ENCODE measurements around the gene MAGEA11.
"Not testable (repeated sequence)": the region's sequence is repeated elsewhere in the genome, so short reads cannot be mapped to it uniquely, and the experiment has no call there.

MAGEA11 gene

GRCh38 chrX:149718757-149719156 is 6.9 kb downstream of the MAGEA11 start:
- no peak for DNase-seq

GRCh38 chrX:149720021-149720689 is 8.3 kb downstream of the MAGEA11 start:
- DNase-seq = no peak

- not testable (repeated sequence) for DNase-seq
These were observed 9.4 kb downstream of the MAGEA11 start for GRCh38 chrX:149721241-149721640.

GRCh38 chrX:149721778-149722177 is 9.9 kb downstream of the MAGEA11 start:
- DNase-seq = no peak

GRCh38 chrX:149723583-149724118 is 11.8 kb downstream of the MAGEA11 start:
- DNase-seq = not testable (repeated sequence)

GRCh38 chrX:149727308-149727707 is 15.4 kb downstream of the MAGEA11 start:
- not testable (repeated sequence) for DNase-seq

- DNase-seq = not testable (repeated sequence)
These were observed 30.4 kb downstream of the MAGEA11 start for GRCh38 chrX:149742269-149742668.

- DNase-seq = not testable (repeated sequence)
These were observed 34.6 kb downstream of the MAGEA11 start for GRCh38 chrX:149746390-149747007.

GRCh38 chrX:149757206-149758067 is 45.6 kb downstream of the MAGEA11 start:
- DNase-seq = no peak

- no peak for DNase-seq
These were observed 46.3 kb downstream of the MAGEA11 start for GRCh38 chrX:149758068-149758714.

- not testable (repeated sequence) for DNase-seq
These were observed 46.8 kb downstream of the MAGEA11 start for GRCh38 chrX:149758715-149759078.

GRCh38 chrX:149759824-149760223 is 48.0 kb downstream of the MAGEA11 start:
- DNase-seq = no peak

GRCh38 chrX:149760965-149761364 is 49.1 kb downstream of the MAGEA11 start:
- no peak for DNase-seq

GRCh38 chrX:149761858-149762674 is 50.2 kb downstream of the MAGEA11 start:
- DNase-seq = not testable (repeated sequence)

GRCh38 chrX:149762696-149763614 is 51.1 kb downstream of the MAGEA11 start:
- DNase-seq = no peak

All from activated naive CD4-positive, alpha-beta T cell (primary cell).